HepG2 (cell line): ENCODE data around the gene GPR37. TPM values are rescaled to one million over a fixed set of nuclear protein-coding genes. Genes with fewer than 3 reads are reported as not detected.

Source experiments
- ATAC-seq: fragments of 200-7000 bp; cut with Tn5 transposase; 3 replicates; pipeline ENCODE4 v1.9.1; 2020; ENCODE audit warnings: mild to moderate bottlenecking, moderate library complexity
- BruUV-seq: library from RNA; stranded (reverse); fragments of 400-500 nt; replicated peaks from 2 replicates; lab custom pipeline; 2021; lab: Mats Ljungman, UMichigan
- CTCF ChIA-PET: fragments of 300-600 bp; formaldehyde crosslinking; extraction: SDS; loops from one replicate; lab custom pipeline; 2021; ENCODE audit warnings: low total read pairs, inconsistent platforms, low intra/inter-chr PET ratio; lab: Yijun Ruan, JAX
- POLR2A ChIA-PET: fragments of 350-600 bp; sonication (Branson Sonifier 250); formaldehyde crosslinking; loops from one replicate; lab custom pipeline; 2020; ENCODE audit warnings: antibody characterized with exemption, inconsistent platforms; lab: Yijun Ruan, JAX
- DNase-seq: peaks from one replicate; pipeline ENCODE4 v3.0.0-alpha.2; 2015; ENCODE audit warnings: low spot score
- FAIRE-seq: peaks from 3 replicates; lab custom pipeline; 2011; peaks lifted over from hg19 to GRCh38; lab: Jason Lieb, UNC
- H2AFZ ChIP-seq: one replicate; pipeline ENCODE4 v1.6.1; 2011; ENCODE audit warnings: low read length, inconsistent platforms
- H3K27ac ChIP-seq: fragments of 300-600 bp; 3 replicates; pipeline ENCODE4 v1.8.0; 2011; ENCODE audit warnings: mixed run types, mild to moderate bottlenecking, mixed read lengths, low read length, inconsistent platforms; ENCODE audit not compliant: insufficient read depth; ENCODE audit errors: extremely low read length
- H3K27me3 ChIP-seq, 2 experiments: fragments of 200-600 bp in 1 of 2; 2 replicates in 1 of 2; 3 replicates in 1 of 2; pipeline versions ENCODE4 v1.6.0 to v1.8.0; 2011; ENCODE audit warnings: low read length in 2 of 2, mild to moderate bottlenecking in 2 of 2, moderate library complexity in 2 of 2, inconsistent platforms in 1 of 2; ENCODE audit not compliant: insufficient read depth in 2 of 2, control insufficient read depth in 1 of 2
- H3K36me3 ChIP-seq, 2 experiments: fragments of 200-600 bp in 1 of 2; replicated peaks in 1 of 2; 2 replicates in 1 of 2; 3 replicates in 1 of 2; pipeline versions ENCODE4 v1.5.1 to v1.8.0; 2011; ENCODE audit warnings: low read length in 2 of 2, inconsistent platforms in 1 of 2; ENCODE audit not compliant: insufficient read depth in 2 of 2, control insufficient read depth in 1 of 2
- H3K4me1 ChIP-seq: 2 replicates; pipeline ENCODE4 v1.5.1; 2012; ENCODE audit warnings: low read length, inconsistent platforms; ENCODE audit not compliant: insufficient read depth
- H3K4me2 ChIP-seq: 2 replicates; pipeline ENCODE4 v1.6.0; 2011; ENCODE audit warnings: low read depth, low read length, inconsistent platforms
- H3K4me3 ChIP-seq, 3 experiments: fragments of 200-600 bp in 1 of 3; sonication (generic), shearing (Covaris generic) in 1 of 3; replicated peaks in 1 of 3; 2 replicates each; pipeline ENCODE4 v1.5.1; 2011 to 2016; ENCODE audit warnings: low read length in 3 of 3, inconsistent platforms in 2 of 3, low read depth in 2 of 3, mild to moderate bottlenecking in 2 of 3, control low read depth in 1 of 3, mixed read lengths in 1 of 3; ENCODE audit not compliant: insufficient read depth in 1 of 3
- H3K79me2 ChIP-seq: one replicate; pipeline ENCODE4 v1.6.1; 2011; ENCODE audit warnings: low read length, inconsistent platforms; ENCODE audit not compliant: insufficient read depth
- H3K9ac ChIP-seq: 2 replicates; pipeline ENCODE4 v1.6.0; 2011; ENCODE audit warnings: mild to moderate bottlenecking, low read depth, low read length, inconsistent platforms; ENCODE audit not compliant: insufficient read depth
- H3K9me3 ChIP-seq: 2 replicates; pipeline ENCODE4 v1.5.1; 2012; ENCODE audit warnings: mild to moderate bottlenecking, low read length
- H4K20me1 ChIP-seq: 2 replicates; pipeline ENCODE4 v1.6.0; 2011; ENCODE audit warnings: inconsistent platforms, mild to moderate bottlenecking, low read length, moderate library complexity; ENCODE audit not compliant: insufficient read depth
- ARID5B ChIP-seq: IDR thresholded peaks from 2 replicates; pipeline ENCODE4 v1.4.0; 2020; ENCODE audit warnings: mild to moderate bottlenecking, missing genetic modification reagents
- CBX2 ChIP-seq, 2 experiments: fragments of 200-600 bp in 1 of 2; sonication (generic); formaldehyde crosslinking in 1 of 2; IDR thresholded peaks; 2 replicates each; pipeline versions ENCODE4 v1.7.0 to v1.8.1; 2018 to 2022; ENCODE audit warnings: low read depth in 2 of 2, low read length in 1 of 2, mild to moderate bottlenecking in 1 of 2, missing genetic modification reagents in 1 of 2
- CREM ChIP-seq, 2 experiments: sonication (generic) in 1 of 2; formaldehyde crosslinking in 1 of 2; IDR thresholded peaks; 2 replicates each; pipeline versions ENCODE4 v1.4.0 to v1.6.1; 2016 to 2020; ENCODE audit warnings: antibody characterized with exemption in 1 of 2, mild to moderate bottlenecking in 1 of 2, missing genetic modification reagents in 1 of 2
- HOXD1 ChIP-seq: sonication (generic); formaldehyde crosslinking; IDR thresholded peaks from 2 replicates; pipeline ENCODE4 v1.5.0; 2020; ENCODE audit warnings: missing genetic modification reagents
- MIER2 ChIP-seq: IDR thresholded peaks from 2 replicates; pipeline ENCODE4 v1.6.1; 2016; ENCODE audit warnings: missing biosample characterization, missing genetic modification reagents
- NFKB2 ChIP-seq: sonication (generic); formaldehyde crosslinking; IDR thresholded peaks from 2 replicates; pipeline ENCODE4 v1.4.0; 2020; ENCODE audit warnings: missing genetic modification reagents, borderline replicate concordance
- RARA ChIP-seq: IDR thresholded peaks from 2 replicates; pipeline ENCODE4 v1.6.1; 2016; ENCODE audit warnings: missing genetic modification reagents, missing compliant biosample characterization
- TGIF2 ChIP-seq: IDR thresholded peaks from 2 replicates; pipeline ENCODE4 v1.6.1; 2016; ENCODE audit warnings: control low read depth, missing compliant biosample characterization
- ZFP91 ChIP-seq: sonication (generic); formaldehyde crosslinking; IDR thresholded peaks from 2 replicates; pipeline ENCODE4 v1.9.0; 2022; ENCODE audit warnings: missing genetic modification reagents, mild to moderate bottlenecking, borderline replicate concordance
- ZNF30 ChIP-seq: sonication (generic); formaldehyde crosslinking; IDR thresholded peaks from 2 replicates; pipeline ENCODE4 v1.5.0; 2020; ENCODE audit warnings: mild to moderate bottlenecking, missing genetic modification reagents
- ZNF326 ChIP-seq: sonication (generic); formaldehyde crosslinking; IDR thresholded peaks from 2 replicates; pipeline ENCODE4 v1.4.0; 2020; ENCODE audit warnings: missing genetic modification reagents, borderline replicate concordance
- ZNF678 ChIP-seq: sonication (generic); formaldehyde crosslinking; IDR thresholded peaks from 2 replicates; pipeline ENCODE4 v1.4.0; 2020; ENCODE audit warnings: mild to moderate bottlenecking, missing genetic modification reagents
- WGBS: methylation state at CpG from one replicate; pipeline ENCODE4 v1.1.6; 2017; ENCODE audit warnings: low lambda C conversion rate; 5-methylcytosine and 5-hydroxymethylcytosine counted together
- in situ Hi-C: cut with HindIII; loops from 2 replicates; pipeline ENCODE4 v1.10.0; 2017; ENCODE audit warnings: low pct_unique_long_range_greater_than_20kb; ENCODE audit not compliant: extremely low pct_ligation_motif_present
- intact Hi-C: fragments of 100-400 bp; cut with micrococcal nuclease; formaldehyde crosslinking; loops from one replicate; pipeline ENCODE4 v1.10.0; 2022; ENCODE audit not compliant: unreplicated experiment
- polyA plus RNA-seq, 8 experiments: library from polyadenylated mRNA; depleted of rRNA in 3 of 8; stranded (reverse) in 7 of 8; unstranded in 1 of 8; fragments of >200 nt; fragmentation: Illumina TruSeq in 4 of 8; extraction: Trizol in 4 of 8; gene quantifications; 2 replicates each; pipeline versions ENCODE4 v1.2.1 to v1.2.3, GENCODE V29; 2011 to 2016; ENCODE audit warnings: low read depth in 4 of 8, missing spikeins in 1 of 8, mixed read lengths in 1 of 8; ENCODE audit not compliant: insufficient read depth in 1 of 8
- total RNA-seq, 5 experiments: library from RNA; depleted of rRNA; stranded (reverse); fragments of >200 nt; fragmentation: Illumina TruSeq; extraction: Trizol; gene quantifications; 2 replicates each; pipeline ENCODE4 v1.2.3, GENCODE V29; 2016; ENCODE audit warnings: low read depth in 1 of 5

GPR37 gene
- total and polyA plus RNA-seq, 2 of the 13 experiments (the other 11 are each of a cell fraction or from before 2014, with no cell fraction given) = not detected

- TF ChIP-seq ARID5B (CRISPR knock-in tag) (no peak), ZNF326 (no peak), ZNF30 (CRISPR knock-in tag) (no peak)
Observed at GRCh38 chr7:124765401-124766352, at the start of gene GPR37 (continued).

GRCh38 chr7:124813994-124814798 lies 48.6 kb upstream of the GPR37 start:
- Histone ChIP-seq H3K9me3 (no peaks in the 10 kb centered on the region), H2AFZ (no peak overlapping the region), H3K36me3 (no peaks in the 10 kb centered on the region), H3K4me3 (no peak overlapping the region), H3K79me2 (no peaks in the 10 kb centered on the region), H3K27me3 (no peaks in the 10 kb centered on the region), H3K9ac (no peak overlapping the region), H3K4me2 (no peak overlapping the region), H4K20me1 (no peaks in the 10 kb centered on the region), H3K4me1 (no peaks in the 10 kb centered on the region), H3K27ac (no peak overlapping the region)
- ATAC-seq = no peak
- ChIA-PET CTCF (no interaction called here), POLR2A (no interaction called here)
- in situ Hi-C loops (no loop called here), intact Hi-C loops (no loop called here)
- BruUV-seq = no TSS peak
- no peak for DNase-seq
- FAIRE-seq = no peak
- 14% methylated on average over 2 of the region's 2 CpGs for whole genome bisulfite sequencing
- no peak for TF ChIP-seq HOXD1 (CRISPR knock-in tag)
- TF ChIP-seq ZFP91 (CRISPR knock-in tag) = no peak
- no peak for TF ChIP-seq CREM (IDR thresholded peaks at IDR 0.05)
- TF ChIP-seq CREM (CRISPR knock-in tag; IDR thresholded peaks at IDR 0.05) = no peak
- TF ChIP-seq RARA = no peak
- TF ChIP-seq ZNF678 = no peak
- TF ChIP-seq TGIF2 (CRISPR knock-in tag) = no peak
- no peak for TF ChIP-seq NFKB2
- no peak for TF ChIP-seq CBX2 (IDR thresholded peaks at IDR 0.05; ENCODE audit: low read depth, low read length)
- TF ChIP-seq CBX2 (CRISPR knock-in tag; IDR thresholded peaks at IDR 0.05; ENCODE audit: low read depth) = no peak
- no peak for TF ChIP-seq MIER2
